ENCODE measurements around the gene UTP25.
A peak's percentile ranks its signal among the peaks of the same experiment; 100 is the strongest.
"Not testable (repeated sequence)": the region's sequence is repeated elsewhere in the genome, so short reads cannot be mapped to it uniquely, and the experiment has no call there.

The UTP25 gene, protein sequence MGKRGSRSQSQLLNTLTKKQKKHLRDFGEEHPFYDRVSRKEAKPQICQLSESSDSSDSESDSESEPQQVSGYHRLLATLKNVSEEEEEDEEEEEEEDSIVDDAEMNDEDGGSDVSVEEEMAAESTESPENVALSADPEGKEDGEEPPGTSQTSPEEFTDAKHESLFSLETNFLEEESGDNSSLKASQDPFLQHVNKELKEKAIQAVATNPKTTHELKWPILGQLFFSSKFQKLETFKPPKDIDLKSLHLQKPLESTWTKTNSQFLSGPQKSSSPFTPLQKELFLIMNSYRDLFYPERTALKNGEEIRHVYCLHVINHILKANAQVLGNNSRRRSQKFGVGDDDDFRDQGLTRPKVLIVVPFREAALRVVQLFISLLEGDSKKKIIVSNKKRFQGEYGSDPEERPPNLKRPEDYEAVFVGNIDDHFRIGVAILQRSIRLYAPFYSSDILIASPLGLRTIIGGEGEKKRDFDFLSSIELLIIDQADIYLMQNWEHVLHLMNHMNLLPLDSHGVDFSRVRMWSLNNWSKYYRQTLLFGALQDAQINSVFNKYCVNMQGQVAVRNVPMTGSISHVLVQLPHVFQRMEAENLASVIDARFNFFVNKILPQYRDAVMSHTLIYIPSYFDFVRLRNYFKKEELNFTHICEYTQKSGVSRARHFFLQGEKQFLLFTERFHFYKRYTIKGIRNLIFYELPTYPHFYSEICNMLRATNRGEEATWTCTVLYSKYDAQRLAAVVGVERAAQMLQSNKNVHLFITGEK

DNA sequence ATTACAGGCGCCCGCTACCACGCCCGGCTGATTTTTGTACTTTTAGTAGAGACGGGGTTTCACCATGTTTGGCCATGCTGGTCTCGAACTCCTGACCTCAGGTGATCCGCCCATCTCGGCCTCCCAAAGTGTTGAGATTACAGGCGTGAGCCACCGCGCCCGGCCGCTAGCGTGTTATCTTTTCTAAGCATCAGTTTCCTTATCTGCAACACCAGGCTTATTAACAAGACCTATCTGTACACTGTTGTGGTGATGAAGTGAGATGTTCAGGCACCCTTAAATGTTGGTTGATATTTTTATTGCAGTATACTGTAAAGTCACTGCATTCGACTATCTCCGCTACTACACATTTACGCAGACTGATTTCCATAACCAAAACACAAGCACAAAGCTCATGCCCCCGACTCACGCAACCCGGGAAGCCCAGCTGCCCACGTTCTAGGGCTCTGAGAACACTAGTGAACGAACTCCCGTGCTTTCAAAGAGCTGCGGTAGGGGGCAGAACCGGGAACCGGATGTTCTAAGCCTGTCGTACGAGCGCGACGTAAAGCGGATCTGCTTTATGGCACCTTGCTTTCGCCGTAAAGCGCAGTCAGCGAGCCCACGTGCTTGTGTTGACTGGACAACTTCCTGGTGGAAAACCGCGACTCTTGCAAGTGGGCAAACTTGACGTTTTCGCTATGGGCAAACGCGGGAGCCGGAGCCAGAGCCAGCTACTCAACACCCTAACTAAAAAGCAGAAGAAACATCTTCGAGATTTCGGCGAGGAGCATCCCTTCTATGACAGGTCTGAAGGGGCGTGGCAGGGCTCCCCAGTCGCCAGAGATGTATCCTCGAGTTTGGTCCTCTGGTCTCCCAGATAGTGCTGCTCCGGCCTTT lies at the start of gene UTP25:
TSS of gene UTP25 (plus strand) at position 589 of the 879 bp plus-strand sequence. CDS start at position 681, 92 bp downstream.
- peak; percentile 93 for DNase-seq (ENCODE audit: low read depth)

DNA sequence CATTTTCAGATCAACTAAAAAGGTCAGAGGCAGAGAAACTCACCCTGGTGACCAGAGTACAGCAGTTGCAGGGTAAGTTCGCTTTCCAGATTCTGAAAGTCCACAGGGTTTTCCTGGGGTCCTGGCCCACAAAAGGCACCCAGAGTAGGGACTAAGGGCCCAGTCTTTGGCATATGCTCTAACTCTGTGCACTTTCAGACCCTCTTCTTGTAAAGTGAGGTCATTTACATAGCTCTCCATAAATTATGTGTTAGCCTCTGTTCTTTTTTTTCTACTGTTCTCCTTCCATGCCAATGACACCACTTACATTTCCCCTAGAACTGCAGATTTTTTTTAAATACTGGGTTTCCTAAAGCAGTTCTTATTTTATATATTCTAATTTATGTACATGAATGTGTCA lies 49.7 kb upstream of the UTP25 start:
- DNase-seq (ENCODE audit: low read depth), result no peak

DNA sequence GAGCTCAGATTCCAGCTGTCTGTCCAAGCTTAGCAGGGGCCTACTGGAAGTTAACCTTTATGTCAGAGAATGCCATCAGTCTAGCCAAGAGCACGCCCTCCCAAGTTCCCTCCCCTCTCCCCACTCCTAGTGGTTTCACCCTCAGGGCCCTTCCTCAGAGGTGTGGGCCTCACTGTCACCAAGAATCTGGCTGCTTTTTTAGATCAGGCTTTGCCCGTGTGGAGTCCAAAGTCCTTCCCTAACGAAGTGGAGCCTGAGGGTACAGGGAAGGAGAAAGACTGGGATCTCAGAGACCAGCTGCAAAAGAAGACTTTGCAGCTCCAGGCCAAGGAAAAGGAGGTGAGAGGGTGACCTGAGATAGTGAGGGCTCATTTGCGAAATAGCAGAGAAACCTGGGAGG lies 47.5 kb upstream of the UTP25 start:
- no peak for DNase-seq (ENCODE audit: low read depth)

DNA sequence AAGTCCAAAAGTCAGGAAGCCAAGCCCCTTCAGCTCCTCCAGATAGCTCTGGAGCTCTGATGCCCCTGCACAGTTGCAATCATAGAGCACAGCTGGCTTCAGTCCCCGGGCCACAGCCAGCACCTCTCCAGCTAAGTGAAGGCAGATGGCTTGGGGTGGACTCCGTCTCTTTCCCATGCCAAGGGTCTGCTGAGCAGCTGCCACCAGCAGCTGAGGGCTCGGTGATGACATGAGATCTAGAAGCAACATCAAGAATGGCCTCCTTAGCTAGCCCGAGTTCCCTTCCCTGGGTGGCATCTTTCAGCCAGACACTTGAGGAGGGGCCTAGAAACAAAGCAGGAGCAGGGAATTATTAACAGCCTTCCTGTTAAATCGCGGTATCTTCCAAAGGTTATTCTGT lies 44.4 kb upstream of the UTP25 start:
- no peak for DNase-seq (ENCODE audit: low read depth)

DNA sequence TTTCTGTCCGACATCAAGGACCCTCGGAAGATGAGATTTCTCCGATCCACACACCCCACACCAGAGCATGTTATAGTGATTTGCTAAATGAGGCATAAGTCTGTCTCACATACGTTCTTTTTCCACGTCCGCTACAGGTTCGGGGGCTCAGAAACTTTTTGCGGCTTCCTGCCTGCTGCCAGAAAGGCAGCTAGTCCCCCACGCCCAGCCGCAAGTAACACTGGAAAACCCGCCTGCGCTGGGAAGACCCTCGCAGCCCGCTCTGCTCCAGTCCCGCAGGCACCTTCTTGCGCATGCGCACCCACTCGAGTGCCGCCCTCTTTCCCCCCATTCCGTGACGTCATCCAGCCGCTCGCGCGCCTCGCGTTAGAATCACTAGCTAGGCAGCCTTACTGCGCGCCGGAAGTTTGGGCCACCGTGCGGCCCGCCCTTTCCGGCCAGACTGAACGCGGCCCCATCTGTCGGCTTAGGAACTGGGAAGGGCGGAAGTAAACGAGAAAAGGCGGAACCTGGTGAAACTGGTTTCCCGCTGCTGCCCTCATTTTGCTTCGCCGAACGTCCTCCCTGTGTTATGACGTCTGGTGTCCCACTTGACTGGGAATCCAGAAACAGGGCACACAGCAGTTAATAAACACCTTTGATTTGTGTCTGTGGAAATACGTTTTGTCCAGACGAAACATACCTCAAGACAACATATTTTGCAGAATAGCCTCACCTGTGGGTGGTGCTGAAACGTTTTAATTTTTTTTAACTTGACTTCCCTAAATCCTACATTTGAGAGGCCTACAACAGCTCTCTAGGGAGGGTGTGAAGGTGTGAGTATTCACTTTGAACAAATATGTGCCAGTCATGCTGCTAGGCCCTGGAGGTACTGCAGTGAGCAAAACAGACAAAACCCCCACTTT lies 43.3 kb upstream of the UTP25 start, which contains the start of gene C1orf74:
TSS of gene C1orf74 (minus strand) at position 295 of the 905 bp plus-strand sequence. CDS start 925 bp downstream, outside the sequence.
- DNase-seq (ENCODE audit: low read depth), result peak; percentile 95

DNA sequence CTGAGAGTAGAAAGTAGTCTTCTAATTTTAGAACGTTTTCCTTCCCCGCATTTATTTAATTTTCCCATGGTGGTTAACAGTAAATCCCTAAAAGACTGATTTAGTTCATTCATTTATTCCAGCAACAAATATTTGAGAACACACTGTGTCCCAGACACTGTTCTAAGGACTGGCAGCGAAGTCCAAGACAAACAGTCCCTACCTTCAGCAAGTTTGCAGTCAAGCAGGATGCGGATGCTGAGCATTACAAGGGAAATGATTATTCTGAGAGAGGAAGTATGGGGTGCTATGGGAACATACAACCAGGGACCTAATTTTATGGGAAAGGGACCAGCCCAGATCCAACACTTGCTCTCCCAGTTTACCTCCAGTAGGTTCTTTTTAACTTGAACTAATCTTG lies 42.2 kb upstream of the UTP25 start:
- no peak for DNase-seq (ENCODE audit: low read depth)

DNA sequence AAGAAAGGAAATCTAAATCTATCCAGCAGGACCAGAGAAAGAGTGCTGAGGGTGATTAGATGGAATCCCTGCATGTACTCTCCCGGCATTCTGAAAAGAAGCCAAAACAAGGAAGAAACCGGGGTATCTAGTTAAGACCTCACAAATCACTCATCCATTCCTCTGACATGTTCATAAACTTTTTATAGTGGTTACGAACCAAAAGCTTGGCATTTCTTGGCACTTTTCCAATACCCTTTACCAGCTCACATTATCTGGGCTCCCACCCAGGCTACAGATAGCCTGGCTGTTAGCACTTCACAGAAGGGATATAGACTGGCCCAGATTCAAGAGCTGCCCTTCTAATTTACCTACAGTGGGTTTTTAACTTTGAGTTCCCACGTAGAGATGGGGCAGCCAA lies 41.6 kb upstream of the UTP25 start:
- no peak for DNase-seq (ENCODE audit: low read depth)

DNA sequence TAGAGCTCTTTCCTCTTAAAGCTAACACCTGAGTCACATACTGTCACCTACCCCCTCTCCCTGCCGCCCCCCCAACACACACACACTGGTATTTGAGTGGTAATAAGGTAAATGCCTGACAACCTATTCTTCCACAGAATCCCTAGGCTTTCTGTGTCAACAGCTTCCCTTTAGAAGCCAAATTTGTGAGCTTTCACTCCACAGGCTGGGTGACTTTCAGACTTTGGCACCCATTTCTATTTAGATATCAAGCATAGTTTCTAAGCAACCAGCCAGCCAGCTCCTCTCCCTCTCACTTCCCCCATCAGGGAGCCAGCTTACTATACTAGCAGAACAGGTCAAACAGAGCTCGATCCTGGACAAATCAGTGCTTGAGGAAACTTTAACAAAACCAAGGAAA lies 40.2 kb upstream of the UTP25 start:
- DNase-seq (ENCODE audit: low read depth), result peak; percentile 25

DNA sequence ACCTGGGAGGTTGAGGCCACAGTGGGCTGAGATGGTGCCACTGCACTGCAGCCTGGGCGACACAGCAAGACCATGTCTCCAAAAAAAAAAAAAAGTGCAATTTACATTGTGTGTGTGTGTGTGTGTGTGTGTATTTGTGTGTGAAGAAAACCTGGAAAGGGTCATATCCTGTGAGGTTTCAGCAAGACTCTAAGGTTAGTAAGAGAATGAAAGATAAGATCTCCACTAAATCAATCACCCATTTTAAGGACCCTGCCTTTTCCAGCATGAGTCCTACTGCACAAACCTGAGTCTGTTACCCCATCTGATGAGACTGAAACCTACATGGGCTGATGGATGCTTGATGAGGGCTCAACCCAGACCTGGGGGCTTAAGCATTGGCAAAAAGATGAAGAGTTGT lies 38.5 kb upstream of the UTP25 start:
- no peak for DNase-seq (ENCODE audit: low read depth)

DNA sequence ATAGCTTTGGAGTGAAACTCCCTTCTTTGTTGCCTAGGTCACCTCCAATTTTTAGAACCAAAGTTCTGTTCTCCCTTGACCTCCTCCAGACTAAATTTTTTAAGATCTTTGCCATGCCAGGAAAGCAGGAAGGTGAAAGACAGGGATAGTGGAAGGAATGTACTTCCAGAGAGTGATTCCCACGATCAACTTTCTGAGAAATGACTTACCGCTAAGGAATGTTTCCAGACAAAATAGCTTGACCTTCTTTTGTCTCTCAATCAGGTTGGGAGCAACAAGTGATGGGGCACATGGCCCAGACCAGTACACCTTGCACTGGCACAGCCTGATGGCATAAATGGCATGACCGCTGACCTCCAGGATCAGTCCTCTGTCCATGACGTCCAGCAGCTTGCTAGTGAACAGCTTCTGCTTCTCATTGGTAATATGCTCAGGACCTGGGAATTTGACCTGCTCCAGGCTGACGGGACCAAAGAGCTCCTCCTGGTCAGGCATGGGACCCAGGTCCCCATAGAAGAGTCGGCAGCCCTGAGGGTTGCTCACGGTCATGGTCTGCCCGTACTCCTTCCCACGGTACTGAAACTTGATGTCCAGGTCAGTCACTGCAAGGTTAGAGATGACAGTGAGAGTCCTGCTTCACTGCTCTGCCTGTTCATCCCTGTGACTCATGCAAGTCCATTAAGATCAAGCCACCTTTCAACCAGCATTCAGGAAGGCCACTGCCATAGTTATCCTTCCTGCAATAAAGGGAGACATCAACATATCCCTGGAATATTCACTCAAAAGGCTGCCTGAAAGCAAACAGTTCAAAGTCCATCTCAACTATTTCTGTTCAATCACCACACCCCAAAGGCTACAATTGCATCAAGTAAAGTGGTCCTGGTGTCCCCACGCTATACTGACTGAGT lies 37.2 kb upstream of the UTP25 start:
- no peak for DNase-seq (ENCODE audit: low read depth)

DNA sequence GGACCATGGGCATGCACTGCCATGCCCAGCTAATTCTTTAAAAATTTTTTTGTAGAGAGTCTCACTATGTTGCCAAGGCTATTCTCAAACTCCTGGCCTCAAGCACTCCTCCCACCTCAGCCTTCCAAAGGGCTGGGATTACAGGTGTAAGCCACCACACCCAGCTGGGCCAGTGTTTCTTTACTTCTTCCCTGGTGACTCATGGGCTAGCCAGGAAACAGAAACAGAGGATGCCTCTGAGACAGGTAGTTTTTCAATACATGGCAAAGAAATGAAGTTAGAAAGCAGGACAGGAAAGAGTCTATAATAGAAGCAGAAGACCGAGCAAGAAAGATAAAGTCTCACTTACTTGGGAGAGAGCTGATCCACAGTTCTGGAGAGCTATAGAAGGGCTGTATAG lies 35.9 kb upstream of the UTP25 start:
- DNase-seq (ENCODE audit: low read depth), result no peak

DNA sequence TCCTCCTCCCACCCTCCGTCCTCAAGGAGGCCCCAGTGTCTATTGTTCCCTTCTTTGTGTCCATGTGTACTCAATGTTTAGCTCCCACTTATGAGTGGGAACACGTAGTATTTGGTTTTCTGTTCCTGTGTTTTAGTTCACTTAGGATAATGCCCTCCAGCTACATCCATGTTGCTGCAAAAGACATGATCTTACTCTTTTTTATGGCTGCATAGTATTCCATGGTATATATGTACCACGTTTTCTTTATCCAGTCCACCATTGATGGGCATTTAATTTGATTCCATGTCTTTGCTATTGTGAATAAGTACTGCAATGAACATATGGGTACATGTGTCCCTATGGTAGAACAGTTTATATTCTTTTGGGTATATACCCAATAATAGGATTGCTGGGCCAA lies 34.1 kb upstream of the UTP25 start:
- not testable (repeated sequence) for DNase-seq (ENCODE audit: low read depth)

DNA sequence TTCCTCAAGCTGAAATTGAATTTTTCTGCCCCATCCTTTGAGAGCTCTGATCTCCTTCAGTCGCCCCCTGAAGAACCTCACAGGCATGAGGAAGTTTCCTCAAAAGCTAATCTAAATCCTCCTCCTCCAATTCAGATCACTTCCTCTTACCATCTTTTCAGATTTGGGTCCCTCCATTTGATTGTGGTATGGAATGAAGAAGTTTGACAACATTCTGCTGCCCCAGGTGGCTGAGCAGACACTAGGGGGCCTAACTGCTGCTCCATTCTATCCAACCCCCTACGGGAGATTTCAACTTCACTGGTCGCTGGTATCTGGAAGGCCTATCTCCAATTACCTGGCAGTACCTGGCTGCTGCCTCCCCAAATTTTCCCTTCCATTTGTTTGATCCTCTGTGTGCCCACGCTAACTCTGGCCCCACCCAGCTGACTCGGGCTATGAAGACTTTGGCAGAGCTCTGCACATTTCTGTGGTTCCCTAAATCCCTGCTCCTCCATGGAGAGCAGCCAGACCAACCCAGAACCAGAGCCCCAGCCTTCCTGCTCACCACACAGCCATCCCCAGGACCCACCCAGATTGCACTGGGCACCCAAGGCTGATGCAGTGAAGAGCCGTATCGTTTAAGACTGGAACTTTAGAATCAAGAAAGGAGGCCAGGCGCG lies 29.7 kb upstream of the UTP25 start:
- peak; percentile 56 for DNase-seq (ENCODE audit: low read depth)

DNA sequence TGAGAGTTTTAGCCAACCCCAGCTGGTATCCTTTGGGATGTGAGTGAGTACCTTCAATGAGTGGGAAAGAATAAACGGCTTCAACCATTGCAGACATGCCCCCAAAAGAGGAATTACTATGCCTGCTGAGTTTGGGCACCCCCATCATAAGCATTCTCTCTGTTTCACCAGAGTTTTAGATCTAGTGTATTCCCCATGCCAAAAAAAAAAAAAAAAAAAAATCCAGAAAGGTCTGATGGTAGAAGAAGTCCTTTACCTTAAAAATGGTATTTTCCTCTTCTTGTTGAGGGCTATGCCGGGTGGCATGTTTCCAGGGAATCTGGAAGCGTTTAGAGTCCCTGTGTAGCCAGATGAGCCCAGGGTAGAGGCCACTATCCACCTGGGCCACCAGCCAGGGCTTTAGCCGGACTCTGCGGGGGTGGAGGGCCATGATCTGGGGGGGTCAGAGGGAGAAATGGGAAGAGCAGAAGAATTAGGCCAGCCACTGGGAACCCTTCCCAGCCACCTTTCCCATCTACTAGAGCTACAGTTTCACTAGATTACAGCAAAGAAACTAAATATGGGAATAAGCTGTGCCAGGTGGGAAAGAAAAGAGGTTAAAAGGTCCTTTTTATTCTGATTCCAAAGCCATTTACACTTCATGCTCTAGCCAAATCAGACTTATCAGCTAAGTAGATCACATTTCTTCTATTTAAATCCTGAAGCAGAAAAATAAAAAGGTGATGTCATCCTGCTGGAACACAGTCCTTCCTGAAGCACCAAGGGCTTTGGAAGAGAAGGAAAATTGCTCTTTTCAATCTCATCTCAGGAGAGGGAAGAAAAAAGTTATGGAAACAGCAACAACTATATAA lies 26.6 kb upstream of the UTP25 start:
- DNase-seq (ENCODE audit: low read depth), result no peak

DNA sequence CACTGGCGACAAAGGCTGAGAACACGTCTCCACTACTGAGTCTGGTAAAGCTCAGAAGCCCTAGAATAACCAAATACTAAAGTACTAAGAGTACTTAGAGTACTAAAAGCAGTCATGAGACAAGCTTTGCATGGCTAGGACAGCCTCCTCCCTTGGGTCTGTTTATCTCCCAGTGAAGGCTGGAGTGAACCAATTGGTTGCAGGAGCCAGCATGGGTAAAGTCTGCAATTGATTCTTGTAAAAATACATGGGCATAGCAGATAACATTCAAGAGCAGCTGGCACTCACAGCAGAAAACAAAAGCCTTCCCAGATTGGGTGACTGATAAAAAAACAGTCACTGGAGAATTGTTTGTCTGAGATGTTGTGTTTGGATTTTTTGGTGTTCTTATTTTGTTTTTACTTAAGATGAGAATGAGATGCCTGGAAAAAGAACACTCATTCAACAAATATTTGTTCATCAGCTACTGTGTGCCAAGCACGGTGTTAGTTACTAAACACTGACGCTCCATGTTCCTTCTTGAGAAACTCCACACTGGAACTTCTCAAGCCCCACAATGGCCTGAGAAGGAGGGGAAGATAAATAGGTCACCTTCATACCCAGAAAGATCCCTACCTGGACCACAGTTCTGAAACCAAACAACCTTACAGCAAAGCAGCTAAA lies 25.5 kb upstream of the UTP25 start:
- DNase-seq (ENCODE audit: low read depth), result no peak

DNA sequence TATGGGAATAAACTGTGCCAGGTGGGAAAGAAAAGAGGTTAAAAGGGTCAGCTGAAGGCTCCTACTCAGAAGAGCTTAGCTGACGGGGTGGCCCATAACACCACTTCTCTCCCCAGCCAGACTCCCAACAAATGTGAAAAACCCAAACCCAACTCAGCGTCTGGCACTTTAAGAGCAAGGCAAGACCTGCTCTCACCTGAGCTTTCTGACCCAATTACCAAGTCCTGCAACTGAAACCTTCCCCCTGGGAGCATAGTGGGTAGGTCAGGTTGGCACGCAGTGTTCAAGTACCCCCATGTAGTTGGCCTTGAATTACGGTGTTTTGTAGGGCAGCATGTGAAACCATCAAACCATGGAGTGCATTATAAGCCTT lies 25.0 kb upstream of the UTP25 start:
- no peak for DNase-seq (ENCODE audit: low read depth)

DNA sequence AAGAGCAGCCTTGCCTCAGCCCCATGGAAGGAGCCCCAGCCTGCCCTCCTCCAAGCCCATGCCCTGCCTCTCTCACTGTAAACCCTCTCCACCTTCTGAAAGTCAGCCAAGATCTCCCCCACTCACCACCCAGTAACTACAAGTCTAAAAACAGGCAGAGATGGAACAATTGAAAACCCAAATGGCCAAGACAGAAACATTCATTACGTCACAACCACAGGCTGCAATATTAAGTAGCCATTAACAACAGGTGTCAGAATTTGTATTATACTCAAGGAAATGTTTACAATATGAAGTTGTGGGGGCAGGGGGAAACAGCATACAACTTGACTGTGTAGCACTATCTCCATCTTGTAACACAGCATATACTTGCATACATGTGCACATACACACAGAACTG lies 24.2 kb upstream of the UTP25 start:
- no peak for DNase-seq (ENCODE audit: low read depth)

DNA sequence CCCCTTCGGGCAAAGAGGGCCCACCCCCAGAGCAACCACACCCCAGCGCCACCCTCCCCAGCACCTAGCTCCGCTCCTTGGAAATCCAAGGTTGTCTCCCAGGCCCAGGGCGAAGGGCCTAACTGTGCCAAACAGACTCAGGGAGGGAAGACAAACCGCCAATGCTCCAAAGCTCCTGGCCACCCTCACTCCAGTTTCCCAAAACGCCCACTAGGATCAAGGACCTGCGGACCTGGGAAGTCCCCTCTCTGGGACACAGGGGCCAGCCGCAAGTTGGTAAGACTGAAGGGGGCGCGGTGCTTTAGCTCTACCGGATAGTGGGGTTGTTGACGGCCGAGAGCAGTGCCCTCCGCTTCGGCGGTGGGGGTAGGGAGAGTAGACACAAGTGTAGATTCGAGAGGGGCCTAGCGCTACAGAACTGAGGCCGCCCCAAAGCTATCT lies 22.4 kb upstream of the UTP25 start:
- DNase-seq (ENCODE audit: low read depth), result no peak
